Smooth muscle cell of the coronary artery (primary cell): ENCODE data around the gene VEGFB. TPM values are rescaled to one million over a fixed set of nuclear protein-coding genes. Genes with fewer than 3 reads are reported as not detected.

Experiments used
- total RNA-seq: library from RNA; depleted of rRNA; stranded (reverse); fragments of >200 nt; gene quantifications from 2 replicates; pipeline ENCODE4 v1.2.3, GENCODE V29; 2014; ENCODE audit warnings: low replicate concordance

VEGFB gene
- total RNA-seq, 1 donor from 2014 or later, result 20.7 TPM

Other genes with a start within 250 kb of the VEGFB start
- gene OTUB1, start 248.1 kb upstream of the VEGFB start, total RNA-seq, result 59.2 and 63.1 TPM in 2 replicates
- gene FLRT1, start 198.7 kb upstream of the VEGFB start, total RNA-seq, result under 0.01 TPM in 1 of 2 replicates, not detected in the other
- 24.5 and 25.4 TPM in 2 replicates for gene MACROD1, start 68.5 kb upstream of the VEGFB start, total RNA-seq
- gene STIP1, start 48.4 kb upstream of the VEGFB start, total RNA-seq, result 162 and 280 TPM in 2 replicates
- 8.0 and 10.7 TPM in 2 replicates for gene FERMT3, start 27.9 kb upstream of the VEGFB start, total RNA-seq
- 32.9 and 42.8 TPM in 2 replicates for gene TRPT1, start 8.4 kb upstream of the VEGFB start, total RNA-seq
- 34.6 and 72.8 TPM in 2 replicates for gene NUDT22, start 8.3 kb upstream of the VEGFB start, total RNA-seq
- gene DNAJC4, start 4.0 kb upstream of the VEGFB start, total RNA-seq, result 11.7 and 12.6 TPM in 2 replicates
- gene FKBP2, start 6.5 kb downstream of the VEGFB start, total RNA-seq, result 67.4 and 90.4 TPM in 2 replicates
- gene PPP1R14B, start 12.4 kb downstream of the VEGFB start, total RNA-seq, result 114 and 363 TPM in 2 replicates
- 43.6 and 50.0 TPM in 2 replicates for gene PLCB3, start 16.9 kb downstream of the VEGFB start, total RNA-seq
- 26.3 and 79.5 TPM in 2 replicates for gene BAD, start 50.1 kb downstream of the VEGFB start, total RNA-seq
- 6.9 and 7.1 TPM in 2 replicates for gene GPR137, start 51.3 kb downstream of the VEGFB start, total RNA-seq
- not detected in 2 replicates for gene KCNK4, start 56.7 kb downstream of the VEGFB start, total RNA-seq
- 0.15 and 0.23 TPM in 2 replicates for gene CATSPERZ, start 65.8 kb downstream of the VEGFB start, total RNA-seq
- gene ESRRA, start 70.9 kb downstream of the VEGFB start, total RNA-seq, result 22.8 and 29.8 TPM in 2 replicates
- 244 and 288 TPM in 2 replicates for gene TRMT112, start 83.0 kb downstream of the VEGFB start, total RNA-seq
- gene PRDX5, start 83.5 kb downstream of the VEGFB start, total RNA-seq, result 378 and 390 TPM in 2 replicates
- 0.12 and 3.2 TPM in 2 replicates for gene CCDC88B, start 105.6 kb downstream of the VEGFB start, total RNA-seq
- 39.3 and 51.6 TPM in 2 replicates for gene RPS6KA4, start 124.6 kb downstream of the VEGFB start, total RNA-seq